ENCODE measurements around the gene NPL.

The NPL gene

GRCh38 chr1:182867861-182868260 is 78.3 kb downstream of the NPL start:
- no peak for DNase-seq (ENCODE audit: low read depth)

DNA sequence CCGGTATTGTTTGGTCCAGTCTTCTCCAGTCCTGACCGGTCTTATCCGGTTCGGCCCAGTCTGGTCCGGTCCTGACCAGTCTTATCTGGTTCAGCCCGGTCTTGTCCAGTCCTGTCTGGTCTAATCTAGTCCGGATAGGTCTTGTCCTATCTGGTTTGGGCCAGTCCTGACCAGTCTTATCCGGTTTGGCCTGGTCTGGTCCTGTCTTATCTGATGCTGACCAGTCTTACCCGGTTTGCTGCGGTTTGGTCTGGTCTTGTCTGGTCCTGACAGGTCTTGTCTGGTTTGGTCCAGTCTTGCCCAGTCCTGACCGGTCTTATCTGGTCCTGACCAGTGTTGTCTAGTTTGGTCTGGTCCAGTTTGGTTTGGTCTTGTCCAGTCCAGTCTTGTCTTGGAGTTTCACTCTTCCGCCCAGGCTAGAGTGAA is 79.7 kb downstream of the NPL start:
- DNase-seq (ENCODE audit: low read depth): no peak

DNA sequence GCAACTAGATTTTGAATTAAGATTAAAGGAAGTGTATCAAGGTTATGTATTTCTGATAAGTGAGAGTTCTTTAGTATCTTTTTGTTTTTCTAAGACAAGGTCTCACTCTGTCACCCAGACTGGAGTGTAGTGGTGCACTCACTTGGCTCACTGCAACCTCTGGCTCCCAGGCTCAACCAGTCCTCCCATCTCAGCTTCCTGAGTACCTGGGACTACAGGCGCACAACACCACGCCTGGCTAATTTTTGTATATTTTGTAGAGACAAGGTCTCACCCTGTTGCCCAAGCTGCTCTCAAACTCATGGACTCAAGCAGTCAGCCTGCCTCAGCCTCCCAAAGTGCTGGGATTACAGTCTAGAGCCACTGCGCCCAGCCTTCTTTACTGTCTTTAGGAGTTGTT is 83.3 kb downstream of the NPL start:
- DNase-seq (ENCODE audit: low read depth): no peak

GRCh38 chr1:182875889-182876288 is 86.3 kb downstream of the NPL start:
- no peak for DNase-seq (ENCODE audit: low read depth)

DNA sequence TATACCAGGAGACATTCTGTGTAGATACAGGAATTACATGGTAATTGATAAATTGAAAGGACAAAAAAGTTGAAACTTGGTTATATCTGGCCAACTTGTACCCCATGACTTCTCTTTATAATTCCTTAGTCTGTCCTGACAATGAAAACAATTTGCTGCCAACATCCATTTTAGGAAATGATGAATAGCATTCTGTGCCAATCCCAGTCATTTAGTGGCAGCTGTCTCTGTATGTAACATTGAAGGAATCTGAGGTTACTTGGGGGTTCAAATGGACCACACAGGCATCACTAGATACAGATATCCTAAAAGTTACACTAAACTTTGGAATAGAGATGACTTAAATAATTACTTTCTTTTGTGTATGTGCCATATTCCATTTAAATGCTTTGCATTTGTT is 87.8 kb downstream of the NPL start:
- no peak for DNase-seq (ENCODE audit: low read depth)

- no peak for DNase-seq (ENCODE audit: low read depth)
These were observed 88.3 kb downstream of the NPL start for GRCh38 chr1:182877842-182878241.
